Naive B cell (primary cell): ENCODE measurements around the gene CHMP4B. TPM values are rescaled to one million over a fixed set of nuclear protein-coding genes. Genes with fewer than 3 reads are reported as not detected.

Experiments used
- ATAC-seq, 2 donors: fragments of 150-1000 bp; cut with Tn5 transposase; 2 replicates each; pipeline ENCODE4 v1.10.0; 2021; ENCODE audit warnings: low read depth in 2 of 2, mild to moderate bottlenecking in 2 of 2, moderate library complexity in 2 of 2
- DNase-seq: peaks from one replicate; pipeline ENCODE4 v3.0.0; 2022
- H3K27ac Mint-ChIP-seq, 6 donors: one replicate each; pipeline ENCODE4 v1.8.0; 2020 to 2022; ENCODE audit warnings: mild to moderate bottlenecking in 6 of 6, mixed read lengths in 6 of 6, moderate library complexity in 5 of 6, inconsistent platforms in 2 of 6
- H3K27me3 Mint-ChIP-seq, 3 donors: one replicate each; pipeline ENCODE4 v1.8.0; 2021 to 2022; ENCODE audit warnings: mixed read lengths in 3 of 3, mild to moderate bottlenecking in 1 of 3
- H3K36me3 Mint-ChIP-seq, 2 donors: one replicate each; pipeline ENCODE4 v1.8.0; 2020 to 2022; ENCODE audit warnings: mixed read lengths in 2 of 2, inconsistent platforms in 1 of 2, mild to moderate bottlenecking in 1 of 2
- H3K4me1 Mint-ChIP-seq, 3 donors: one replicate each; pipeline ENCODE4 v1.8.0; 2020 to 2022; ENCODE audit warnings: mixed read lengths in 3 of 3, inconsistent platforms in 1 of 3, mild to moderate bottlenecking in 1 of 3, moderate library complexity in 1 of 3
- H3K4me3 Mint-ChIP-seq, 8 donors: one replicate each; pipeline ENCODE4 v1.8.0; 2020 to 2022; ENCODE audit warnings: mild to moderate bottlenecking in 8 of 8, mixed read lengths in 8 of 8, moderate library complexity in 8 of 8, inconsistent platforms in 2 of 8
- H3K9me3 Mint-ChIP-seq, 7 donors: one replicate each; pipeline ENCODE4 v1.8.0; 2020 to 2022; ENCODE audit warnings: mixed read lengths in 7 of 7, mild to moderate bottlenecking in 5 of 7, inconsistent platforms in 2 of 7, moderate library complexity in 1 of 7
- polyA plus RNA-seq, 6 donors: library from polyadenylated mRNA; unstranded; fragments of 300-500 nt; fragmentation: Illumina TruSeq; gene quantifications; one replicate each; pipeline ENCODE4 v1.2.3, GENCODE V29; 2021; ENCODE audit warnings: low read depth in 6 of 6

CHMP4B gene, protein sequence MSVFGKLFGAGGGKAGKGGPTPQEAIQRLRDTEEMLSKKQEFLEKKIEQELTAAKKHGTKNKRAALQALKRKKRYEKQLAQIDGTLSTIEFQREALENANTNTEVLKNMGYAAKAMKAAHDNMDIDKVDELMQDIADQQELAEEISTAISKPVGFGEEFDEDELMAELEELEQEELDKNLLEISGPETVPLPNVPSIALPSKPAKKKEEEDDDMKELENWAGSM
- 1 to 10 TPM; 1.3 to 8.0 (median 7.2) TPM for polyA plus RNA-seq

DNA sequence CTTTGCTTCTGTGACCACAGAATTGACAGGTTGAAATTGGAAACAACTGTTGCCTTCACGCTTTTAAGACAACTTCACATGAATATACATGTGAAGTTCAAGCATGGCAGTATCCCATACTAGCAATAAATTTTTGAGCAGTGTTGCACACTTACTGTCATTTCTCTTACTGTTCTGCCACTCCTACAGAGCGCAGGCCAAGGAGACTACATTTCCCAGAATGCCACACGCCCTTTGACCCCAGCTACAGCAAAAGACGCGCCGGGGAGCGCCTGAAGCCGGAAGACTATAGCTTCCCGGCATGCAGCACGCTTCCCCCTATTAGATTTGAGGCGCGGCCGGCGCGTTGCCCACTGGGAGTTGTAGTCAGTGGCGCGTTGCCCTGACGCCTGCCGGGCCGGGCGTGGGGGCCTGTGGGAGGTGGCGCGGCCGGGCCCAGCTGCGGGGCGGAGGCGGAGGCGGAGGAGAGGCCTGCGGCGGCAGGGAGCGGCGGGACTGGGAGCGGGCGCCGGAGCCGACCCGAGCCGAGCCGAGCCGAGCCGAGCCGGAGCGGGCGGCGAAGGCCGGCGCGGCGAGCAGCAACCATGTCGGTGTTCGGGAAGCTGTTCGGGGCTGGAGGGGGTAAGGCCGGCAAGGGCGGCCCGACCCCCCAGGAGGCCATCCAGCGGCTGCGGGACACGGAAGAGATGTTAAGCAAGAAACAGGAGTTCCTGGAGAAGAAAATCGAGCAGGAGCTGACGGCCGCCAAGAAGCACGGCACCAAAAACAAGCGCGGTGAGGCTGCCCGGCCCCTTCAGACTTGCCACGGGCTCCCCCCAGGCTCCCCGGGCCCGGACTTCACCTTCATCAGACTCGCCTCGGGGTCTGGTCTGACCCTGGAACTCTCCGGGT, at the start of gene CHMP4B:
TSS of gene CHMP4B (plus strand) at position 464 of the 891 bp plus-strand sequence. CDS start at position 585, 121 bp downstream.
- Mint-ChIP-seq H3K4me1 (peaks cover 34 to 49% (median 38%) of the 10 kb centered on the region in 3 donors), H3K27ac (peak within 1 kb of the TSS; percentile 90 to 99 (median 94)), H3K36me3 (peaks cover 0 to 7% of the 10 kb centered on the region in 2 donors), H3K9me3 (no peaks in the 10 kb centered on the region), H3K4me3 (peak within 1 kb of the TSS; percentile 85 to 100 (median 97)), H3K27me3 (no peaks in the 10 kb centered on the region)
- DNase-seq (peak; percentile 98), ATAC-seq (peak; percentile 95 to 97)

- Mint-ChIP-seq H3K9me3 (peaks cover 0 to 6% (median 3%) of the 10 kb centered on the region in 7 donors), H3K27me3 (no peaks in the 10 kb centered on the region), H3K4me1 (peaks cover 0 to 3% (median under 1%) of the 10 kb centered on the region in 3 donors), H3K27ac (no peak overlapping the region), H3K4me3 (no peak overlapping the region), H3K36me3 (peaks cover 14 to 16% of the 10 kb centered on the region in 2 donors)
- DNase-seq (no peak), ATAC-seq (no peak)
Measured at GRCh38 chr20:33761698-33762250, 49.4 kb upstream of the CHMP4B start.

GRCh38 chr20:33765099-33765498, 46.0 kb upstream of the CHMP4B start:
- H3K27ac Mint-ChIP-seq, result no peak overlapping the region
- no peaks in the 10 kb centered on the region for H3K9me3 Mint-ChIP-seq
- DNase-seq (no peak), ATAC-seq (no peak)
- no peaks in the 10 kb centered on the region for H3K36me3 Mint-ChIP-seq
- no peak overlapping the region for H3K4me3 Mint-ChIP-seq
- no peaks in the 10 kb centered on the region for H3K4me1 Mint-ChIP-seq
- no peaks in the 10 kb centered on the region for H3K27me3 Mint-ChIP-seq

DNA sequence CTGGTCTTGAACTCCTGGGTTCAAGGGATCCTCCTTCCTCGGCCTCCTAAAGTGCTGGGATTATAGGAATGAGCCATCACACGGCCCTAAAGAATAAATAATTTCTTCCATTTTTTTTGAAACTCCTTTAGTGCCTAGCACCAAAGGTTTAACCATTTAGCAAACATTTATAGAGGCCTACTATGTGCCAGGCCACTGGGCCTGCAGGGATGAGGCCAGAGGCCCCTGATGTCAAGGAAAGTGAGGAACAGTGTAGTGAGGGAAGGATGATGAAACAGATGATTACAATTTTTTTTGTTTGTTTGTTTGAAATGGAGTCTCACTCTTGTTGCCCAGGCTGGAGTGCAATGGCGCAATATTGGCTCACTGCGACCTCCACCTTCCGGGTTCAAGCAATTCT, 45.6 kb upstream of the CHMP4B start:
- H3K36me3 Mint-ChIP-seq, result no peaks in the 10 kb centered on the region
- no peaks in the 10 kb centered on the region for H3K27me3 Mint-ChIP-seq
- H3K27ac Mint-ChIP-seq, result peak overlapping the region in 1 of 6 donors; percentile 32
- no peak overlapping the region for H3K4me3 Mint-ChIP-seq
- no peak for ATAC-seq
- H3K9me3 Mint-ChIP-seq, result no peaks in the 10 kb centered on the region
- H3K4me1 Mint-ChIP-seq, result no peaks in the 10 kb centered on the region
- DNase-seq, result no peak

DNA sequence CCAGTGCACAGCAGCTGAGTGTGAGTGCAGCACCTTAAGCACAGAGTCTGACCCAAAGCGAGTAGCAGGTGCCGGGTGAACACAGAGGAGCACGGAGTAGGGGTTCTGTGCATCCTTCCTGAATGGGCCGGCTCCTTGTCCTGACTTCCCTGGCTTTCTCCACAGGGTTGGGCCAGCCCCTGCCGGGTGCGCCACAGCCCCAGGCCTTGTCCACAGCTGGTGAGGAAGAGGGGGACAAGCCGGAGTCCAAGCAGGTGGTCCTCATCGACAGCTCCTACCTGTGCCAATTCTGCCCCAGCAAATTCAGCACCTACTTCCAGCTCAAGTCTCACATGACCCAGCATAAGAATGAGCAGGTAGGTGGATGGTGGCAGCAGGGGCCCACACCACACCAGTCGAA, 44.5 kb upstream of the CHMP4B start:
- H3K27ac Mint-ChIP-seq, result no peak overlapping the region
- H3K36me3 Mint-ChIP-seq, result peaks cover 0 to under 1% of the 10 kb centered on the region in 2 donors
- no peak overlapping the region for H3K4me3 Mint-ChIP-seq
- ATAC-seq, result no peak
- no peaks in the 10 kb centered on the region for H3K4me1 Mint-ChIP-seq
- DNase-seq, result no peak
- no peaks in the 10 kb centered on the region for H3K27me3 Mint-ChIP-seq
- no peaks in the 10 kb centered on the region for H3K9me3 Mint-ChIP-seq

DNA sequence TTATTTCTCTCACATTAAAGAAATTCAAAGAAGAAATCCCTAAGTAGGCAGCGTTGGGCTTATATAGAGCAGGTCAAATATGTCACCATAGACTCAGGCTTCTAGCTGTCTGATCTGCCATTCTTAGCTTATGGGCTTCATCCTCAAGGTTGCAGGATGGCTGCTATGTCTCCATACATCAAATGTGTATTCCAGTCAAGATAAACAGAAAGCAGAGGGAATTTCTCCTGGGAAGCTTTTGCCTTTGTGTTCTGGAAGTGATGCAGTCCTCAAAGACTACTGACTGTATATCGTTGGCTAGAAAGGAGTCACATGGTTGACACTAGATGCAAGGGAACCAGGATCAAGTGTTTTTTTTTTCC, 43.4 kb upstream of the CHMP4B start:
- Mint-ChIP-seq H3K4me1 (peaks cover 2 to 7% (median 6%) of the 10 kb centered on the region in 3 donors), H3K36me3 (peaks cover 0 to 7% of the 10 kb centered on the region in 2 donors), H3K9me3 (no peaks in the 10 kb centered on the region), H3K27me3 (no peaks in the 10 kb centered on the region), H3K4me3 (no peak overlapping the region), H3K27ac (no peak overlapping the region)
- ATAC-seq (no peak), DNase-seq (no peak)

- peaks cover 11 to 20% (median 13%) of the 10 kb centered on the region in 3 donors for H3K4me1 Mint-ChIP-seq
- DNase-seq, result no peak
- H3K27me3 Mint-ChIP-seq, result no peaks in the 10 kb centered on the region
- no peak overlapping the region for H3K4me3 Mint-ChIP-seq
- no peaks in the 10 kb centered on the region for H3K9me3 Mint-ChIP-seq
- ATAC-seq, result no peak
- H3K36me3 Mint-ChIP-seq, result peaks cover 0 to 7% of the 10 kb centered on the region in 2 donors
- H3K27ac Mint-ChIP-seq, result peak overlapping the region in 1 of 6 donors; percentile 60
Measured at GRCh38 chr20:33769043-33769442, 42.1 kb upstream of the CHMP4B start.

DNA sequence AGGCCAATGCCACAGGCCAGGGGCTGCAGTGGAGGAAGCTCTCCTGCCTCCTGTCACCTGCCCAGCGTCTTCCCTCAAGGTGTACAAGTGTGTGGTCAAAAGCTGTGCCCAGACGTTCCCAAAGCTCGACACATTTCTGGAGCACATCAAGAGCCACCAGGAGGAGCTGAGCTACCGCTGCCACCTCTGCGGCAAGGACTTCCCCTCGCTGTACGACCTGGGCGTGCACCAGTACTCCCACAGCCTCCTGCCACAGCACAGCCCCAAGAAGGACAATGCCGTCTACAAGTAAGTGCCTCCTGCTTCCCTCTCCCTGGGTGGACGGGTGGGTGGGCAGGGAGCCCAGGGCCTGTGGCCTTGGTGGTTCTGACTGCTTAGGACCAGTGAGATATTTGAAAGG, 41.1 kb upstream of the CHMP4B start:
- DNase-seq, result no peak
- H3K36me3 Mint-ChIP-seq, result peaks cover 0 to 7% of the 10 kb centered on the region in 2 donors
- H3K27ac Mint-ChIP-seq, result no peak overlapping the region
- peaks cover 14 to 30% (median 15%) of the 10 kb centered on the region in 3 donors for H3K4me1 Mint-ChIP-seq
- no peak for ATAC-seq
- H3K4me3 Mint-ChIP-seq, result peak overlapping the region in 2 of 8 donors; percentile 16 to 29
- H3K9me3 Mint-ChIP-seq, result no peaks in the 10 kb centered on the region
- H3K27me3 Mint-ChIP-seq, result no peaks in the 10 kb centered on the region

GRCh38 chr20:33771938-33772337, 39.2 kb upstream of the CHMP4B start:
- Mint-ChIP-seq H3K9me3 (no peaks in the 10 kb centered on the region), H3K27ac (peak overlapping the region in 1 of 6 donors; percentile 6), H3K4me1 (peaks cover 16 to 42% (median 17%) of the 10 kb centered on the region in 3 donors), H3K27me3 (no peaks in the 10 kb centered on the region), H3K36me3 (peaks cover 0 to 7% of the 10 kb centered on the region in 2 donors), H3K4me3 (no peak overlapping the region)
- no peak for ATAC-seq
- DNase-seq, result no peak

GRCh38 chr20:33772439-33772838, 38.7 kb upstream of the CHMP4B start:
- DNase-seq, result no peak
- Mint-ChIP-seq H3K9me3 (no peaks in the 10 kb centered on the region), H3K27me3 (no peaks in the 10 kb centered on the region), H3K36me3 (peaks cover 0 to 7% of the 10 kb centered on the region in 2 donors), H3K27ac (peak overlapping the region in 3 of 6 donors; percentile 6 to 82 (median 53)), H3K4me1 (peaks cover 16 to 45% (median 19%) of the 10 kb centered on the region in 3 donors), H3K4me3 (peak overlapping the region in 2 of 8 donors; percentile 10 to 48)
- no peak for ATAC-seq

- Mint-ChIP-seq H3K9me3 (peaks cover 0 to 1% (median 0%) of the 10 kb centered on the region in 7 donors), H3K36me3 (peaks cover 0 to 7% of the 10 kb centered on the region in 2 donors), H3K4me1 (peaks cover 27 to 56% (median 30%) of the 10 kb centered on the region in 3 donors), H3K27ac (peak overlapping the region in 4 of 6 donors; percentile 20 to 86 (median 66)), H3K27me3 (no peaks in the 10 kb centered on the region), H3K4me3 (peak overlapping the region in 2 of 8 donors; percentile 44 to 52)
- ATAC-seq, result peak; percentile 53 to 59
- DNase-seq, result peak; percentile 54
Measured at GRCh38 chr20:33773412-33774089, 37.6 kb upstream of the CHMP4B start.

- ATAC-seq, result no peak
- peaks cover 4 to 8% of the 10 kb centered on the region in 2 donors for H3K36me3 Mint-ChIP-seq
- H3K27me3 Mint-ChIP-seq, result no peaks in the 10 kb centered on the region
- H3K4me1 Mint-ChIP-seq, result peaks cover 49 to 88% (median 54%) of the 10 kb centered on the region in 3 donors
- H3K9me3 Mint-ChIP-seq, result peaks cover 0 to 10% (median 6%) of the 10 kb centered on the region in 7 donors
- H3K27ac Mint-ChIP-seq, result peak overlapping the region; percentile 90 to 99 (median 97)
- peak; percentile 26 for DNase-seq
- H3K4me3 Mint-ChIP-seq, result peak overlapping the region; percentile 5 to 87 (median 60)
Measured at GRCh38 chr20:33777816-33778215, 33.3 kb upstream of the CHMP4B start.

GRCh38 chr20:33781133-33781532, 30.0 kb upstream of the CHMP4B start:
- H3K36me3 Mint-ChIP-seq, result peaks cover 4 to 8% of the 10 kb centered on the region in 2 donors
- H3K27me3 Mint-ChIP-seq, result no peaks in the 10 kb centered on the region
- peak overlapping the region in 2 of 8 donors; percentile 47 to 50 for H3K4me3 Mint-ChIP-seq
- H3K27ac Mint-ChIP-seq, result peak overlapping the region; percentile 75 to 97 (median 91)
- H3K9me3 Mint-ChIP-seq, result peaks cover 0 to 10% (median 6%) of the 10 kb centered on the region in 7 donors
- peaks cover 45 to 80% (median 46%) of the 10 kb centered on the region in 3 donors for H3K4me1 Mint-ChIP-seq
- ATAC-seq (no peak), DNase-seq (no peak)
